ENCODE results near the gene CDKL4.

GRCh38 chr2:39240758-39241157 lies 3.0 kb downstream of the CDKL4 start:
- TF ChIP-seq, protein P1, sequence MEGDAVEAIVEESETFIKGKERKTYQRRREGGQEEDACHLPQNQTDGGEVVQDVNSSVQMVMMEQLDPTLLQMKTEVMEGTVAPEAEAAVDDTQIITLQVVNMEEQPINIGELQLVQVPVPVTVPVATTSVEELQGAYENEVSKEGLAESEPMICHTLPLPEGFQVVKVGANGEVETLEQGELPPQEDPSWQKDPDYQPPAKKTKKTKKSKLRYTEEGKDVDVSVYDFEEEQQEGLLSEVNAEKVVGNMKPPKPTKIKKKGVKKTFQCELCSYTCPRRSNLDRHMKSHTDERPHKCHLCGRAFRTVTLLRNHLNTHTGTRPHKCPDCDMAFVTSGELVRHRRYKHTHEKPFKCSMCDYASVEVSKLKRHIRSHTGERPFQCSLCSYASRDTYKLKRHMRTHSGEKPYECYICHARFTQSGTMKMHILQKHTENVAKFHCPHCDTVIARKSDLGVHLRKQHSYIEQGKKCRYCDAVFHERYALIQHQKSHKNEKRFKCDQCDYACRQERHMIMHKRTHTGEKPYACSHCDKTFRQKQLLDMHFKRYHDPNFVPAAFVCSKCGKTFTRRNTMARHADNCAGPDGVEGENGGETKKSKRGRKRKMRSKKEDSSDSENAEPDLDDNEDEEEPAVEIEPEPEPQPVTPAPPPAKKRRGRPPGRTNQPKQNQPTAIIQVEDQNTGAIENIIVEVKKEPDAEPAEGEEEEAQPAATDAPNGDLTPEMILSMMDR (IDR thresholded peaks at IDR 0.05) = no peak
- TF ChIP-seq POLR2AphosphoS5 (IDR thresholded peaks at IDR 0.05) (no peak), POLR2A (IDR thresholded peaks at IDR 0.05) (no peak), EP300 (IDR thresholded peaks at IDR 0.05) (no peak)

Data from suprapubic skin (tissue), 4 donors.